ENCODE results near the gene EXTL1. TPM values are rescaled to one million over a fixed set of nuclear protein-coding genes. Genes with fewer than 3 reads are reported as not detected.

The EXTL1 gene
- total RNA-seq, 2 experiments from 2014 or later: not detected

GRCh38 chr1:26060832-26061574 is 39.4 kb downstream of the EXTL1 start:
- DNase-seq (no peak), ATAC-seq (no peak)
- Mint-ChIP-seq H3K9me3 (ENCODE audit: low read depth) (no peaks in the 10 kb centered on the region), H3K27me3 (peaks cover 45% of the 10 kb centered on the region), H3K27ac (no peak overlapping the region), H3K36me3 (no peaks in the 10 kb centered on the region), H3K4me1 (no peaks in the 10 kb centered on the region), H3K4me3 (no peak overlapping the region)
- CTCF ChIA-PET: interaction anchor here (1.1 kb wide), 1 partner anchor 50 kb away, joined by 3 read pairs; no protein-coding TSS in a partner anchor

DNA sequence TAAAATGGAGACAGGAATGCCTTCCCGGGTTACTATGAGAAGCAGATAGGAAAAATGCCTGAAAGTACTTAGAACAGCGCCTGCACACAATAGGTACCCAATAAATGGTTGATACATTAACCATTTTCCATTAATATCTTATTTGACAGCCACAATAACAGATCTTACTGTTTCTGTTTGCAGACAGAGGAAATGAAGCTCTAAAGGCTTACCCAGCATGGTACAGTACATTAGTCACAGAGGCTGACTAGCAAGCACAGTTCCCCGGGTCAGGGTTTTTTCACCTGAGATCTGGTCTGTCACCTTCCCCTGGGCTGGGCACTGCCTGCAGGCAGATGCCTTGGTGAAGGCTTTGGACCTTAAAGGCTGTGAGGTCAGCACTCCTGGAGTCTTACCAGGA is 43.0 kb downstream of the EXTL1 start:
- no peak for DNase-seq
- Mint-ChIP-seq H3K27ac (no peak overlapping the region), H3K4me1 (no peaks in the 10 kb centered on the region), H3K9me3 (ENCODE audit: low read depth) (no peaks in the 10 kb centered on the region), H3K36me3 (no peaks in the 10 kb centered on the region), H3K27me3 (peaks cover 43% of the 10 kb centered on the region), H3K4me3 (no peak overlapping the region)
- ATAC-seq: no peak
- CTCF ChIA-PET: interaction anchor here (0.8 kb wide), 1 partner anchor 81 kb away, joined by 4 read pairs; no protein-coding TSS in a partner anchor

DNA sequence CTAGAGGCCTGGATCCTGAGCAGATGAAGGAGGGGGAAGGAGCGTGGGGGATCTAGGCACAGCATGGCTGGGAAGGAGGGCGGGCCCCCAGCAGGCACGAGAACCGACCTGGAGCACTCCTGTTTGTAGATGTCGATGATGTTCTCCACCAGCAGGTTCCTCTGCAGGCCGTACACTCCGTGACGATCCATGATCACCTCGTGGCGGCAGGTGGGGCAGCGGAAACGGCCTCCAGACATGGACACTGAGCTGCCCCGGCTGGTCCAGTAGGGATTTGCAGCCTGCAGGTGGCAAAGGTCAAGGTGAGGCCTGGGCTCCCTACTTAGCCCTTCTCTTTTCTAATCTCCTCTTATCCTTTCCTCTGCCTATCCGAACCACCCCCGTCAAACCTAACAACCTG is 44.6 kb downstream of the EXTL1 start:
- H3K4me3 Mint-ChIP-seq: no peak overlapping the region
- no peak overlapping the region for H3K27ac Mint-ChIP-seq
- no peaks in the 10 kb centered on the region for H3K9me3 Mint-ChIP-seq (ENCODE audit: low read depth)
- ATAC-seq (no peak), DNase-seq (no peak)
- CTCF ChIA-PET: interaction anchor here (1.2 to 2.1 kb wide), 2 partner anchors 79 to 168 kb away, joined by 3 to 7 read pairs; partner anchors contain the start of gene CEP85
- peaks cover 43% of the 10 kb centered on the region for H3K27me3 Mint-ChIP-seq
- H3K4me1 Mint-ChIP-seq: no peaks in the 10 kb centered on the region
- no peaks in the 10 kb centered on the region for H3K36me3 Mint-ChIP-seq

GRCh38 chr1:26066857-26067256 is 45.3 kb downstream of the EXTL1 start:
- Mint-ChIP-seq H3K4me1 (no peaks in the 10 kb centered on the region), H3K27ac (no peak overlapping the region), H3K27me3 (peaks cover 44% of the 10 kb centered on the region), H3K36me3 (no peaks in the 10 kb centered on the region), H3K9me3 (ENCODE audit: low read depth) (no peaks in the 10 kb centered on the region), H3K4me3 (no peak overlapping the region)
- DNase-seq: no peak
- ATAC-seq: no peak
- CTCF ChIA-PET: interaction anchor here (0.6 to 2.1 kb wide), 2 partner anchors 20 to 79 kb away, joined by 4 to 7 read pairs; no protein-coding TSS in a partner anchor

- Mint-ChIP-seq H3K27me3 (peaks cover 47% of the 10 kb centered on the region), H3K4me3 (no peak within 1 kb of the TSS), H3K9me3 (ENCODE audit: low read depth) (no peaks in the 10 kb centered on the region), H3K36me3 (no peaks in the 10 kb centered on the region), H3K27ac (no peak within 1 kb of the TSS), H3K4me1 (no peaks in the 10 kb centered on the region)
- CTCF ChIA-PET: interaction anchor here (0.6 to 2.1 kb wide), 2 partner anchors 20 to 78 kb away, joined by 4 to 7 read pairs; no protein-coding TSS in a partner anchor
- DNase-seq: no peak
- no peak for ATAC-seq
Measured at GRCh38 chr1:26067432-26067911, 45.9 kb downstream of the EXTL1 start, which contains the start of gene TRIM63. TSS of gene TRIM63 (minus strand) at chr1:26067630. CDS start at chr1:26067494, 136 bp downstream.

- DNase-seq (no peak), ATAC-seq (no peak)
- Mint-ChIP-seq H3K4me1 (no peaks in the 10 kb centered on the region), H3K9me3 (ENCODE audit: low read depth) (no peaks in the 10 kb centered on the region), H3K27me3 (peaks cover 50% of the 10 kb centered on the region), H3K36me3 (no peaks in the 10 kb centered on the region), H3K27ac (no peak overlapping the region), H3K4me3 (no peak overlapping the region)
- CTCF ChIA-PET: no interaction called here
Measured at GRCh38 chr1:26069941-26070295, 48.3 kb downstream of the EXTL1 start.

GRCh38 chr1:26070296-26070962 is 48.9 kb downstream of the EXTL1 start:
- no peaks in the 10 kb centered on the region for H3K9me3 Mint-ChIP-seq (ENCODE audit: low read depth)
- H3K36me3 Mint-ChIP-seq: no peaks in the 10 kb centered on the region
- no peak overlapping the region for H3K27ac Mint-ChIP-seq
- H3K4me3 Mint-ChIP-seq: no peak overlapping the region
- no peaks in the 10 kb centered on the region for H3K4me1 Mint-ChIP-seq
- no peak for ATAC-seq
- H3K27me3 Mint-ChIP-seq: peaks cover 52% of the 10 kb centered on the region
- no peak for DNase-seq
- CTCF ChIA-PET: no interaction called here

GRCh38 chr1:26070963-26071342 is 49.4 kb downstream of the EXTL1 start:
- peaks cover 49% of the 10 kb centered on the region for H3K27me3 Mint-ChIP-seq
- no peak for ATAC-seq
- no peak for DNase-seq
- H3K4me3 Mint-ChIP-seq: no peak overlapping the region
- no peak overlapping the region for H3K27ac Mint-ChIP-seq
- H3K36me3 Mint-ChIP-seq: no peaks in the 10 kb centered on the region
- peaks cover 4% of the 10 kb centered on the region for H3K4me1 Mint-ChIP-seq
- H3K9me3 Mint-ChIP-seq (ENCODE audit: low read depth): no peaks in the 10 kb centered on the region
- CTCF ChIA-PET: no interaction called here

DNA sequence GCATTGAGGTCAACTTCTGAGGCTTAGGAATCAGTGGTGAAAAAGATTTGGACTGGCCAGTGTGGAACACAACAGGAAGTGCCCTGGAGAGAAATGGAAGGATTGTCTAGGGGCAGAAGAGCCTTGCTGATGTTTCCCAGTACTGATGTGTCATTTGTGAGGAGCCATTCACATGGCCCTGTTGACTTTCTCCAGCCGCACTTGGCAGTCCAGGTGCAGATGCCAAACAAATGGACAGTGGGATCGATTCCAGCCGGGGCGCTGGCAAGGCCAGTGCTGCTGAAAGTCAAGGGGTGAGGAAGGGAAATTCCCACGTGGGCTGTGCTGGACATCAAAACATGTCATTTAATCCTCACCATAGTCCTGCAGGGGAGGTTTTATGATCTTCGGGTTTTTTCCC is 50.7 kb downstream of the EXTL1 start:
- ATAC-seq: no peak
- Mint-ChIP-seq H3K27me3 (peaks cover 57% of the 10 kb centered on the region), H3K4me1 (peaks cover 4% of the 10 kb centered on the region), H3K27ac (no peak overlapping the region), H3K36me3 (no peaks in the 10 kb centered on the region), H3K9me3 (ENCODE audit: low read depth) (no peaks in the 10 kb centered on the region), H3K4me3 (no peak overlapping the region)
- DNase-seq: no peak
- CTCF ChIA-PET: no interaction called here

GRCh38 chr1:26075421-26076144 is 54.0 kb downstream of the EXTL1 start:
- H3K4me1 Mint-ChIP-seq: peaks cover 4% of the 10 kb centered on the region
- ATAC-seq (no peak), DNase-seq (no peak)
- no peak overlapping the region for H3K4me3 Mint-ChIP-seq
- no peak overlapping the region for H3K27ac Mint-ChIP-seq
- no peaks in the 10 kb centered on the region for H3K9me3 Mint-ChIP-seq (ENCODE audit: low read depth)
- peaks cover 57% of the 10 kb centered on the region for H3K27me3 Mint-ChIP-seq
- CTCF ChIA-PET: no interaction called here
- no peaks in the 10 kb centered on the region for H3K36me3 Mint-ChIP-seq

DNA sequence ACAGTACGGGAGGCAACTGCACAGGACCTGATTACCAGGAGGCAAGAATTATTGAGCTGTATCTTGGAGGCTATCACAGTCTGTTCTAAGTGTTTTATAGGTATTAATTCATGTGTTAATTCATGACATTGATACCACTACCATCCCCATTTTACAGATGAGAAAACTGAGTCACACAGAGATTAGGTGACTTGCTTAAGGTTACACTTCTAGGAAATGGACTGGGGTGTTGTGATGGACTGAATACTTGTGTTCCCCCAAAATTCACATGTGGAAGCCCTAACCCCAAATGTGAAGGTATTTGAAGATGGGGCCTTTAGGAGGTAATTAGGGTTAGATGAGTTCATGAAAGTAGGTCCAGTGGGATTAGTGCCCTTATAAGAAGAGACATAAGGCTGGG is 55.9 kb downstream of the EXTL1 start:
- no peak overlapping the region for H3K4me3 Mint-ChIP-seq
- ATAC-seq (no peak), DNase-seq (no peak)
- no peaks in the 10 kb centered on the region for H3K36me3 Mint-ChIP-seq
- H3K4me1 Mint-ChIP-seq: peaks cover 4% of the 10 kb centered on the region
- CTCF ChIA-PET: interaction anchor here (0.9 to 1.2 kb wide), 2 partner anchors 64 to 339 kb away, joined by 3 to 4 read pairs; no protein-coding TSS in a partner anchor
- H3K27me3 Mint-ChIP-seq: peaks cover 46% of the 10 kb centered on the region
- H3K27ac Mint-ChIP-seq: no peak overlapping the region
- H3K9me3 Mint-ChIP-seq (ENCODE audit: low read depth): no peaks in the 10 kb centered on the region

GRCh38 chr1:26078286-26079177 is 57.0 kb downstream of the EXTL1 start:
- Mint-ChIP-seq H3K27ac (no peak overlapping the region), H3K9me3 (ENCODE audit: low read depth) (no peaks in the 10 kb centered on the region)
- CTCF ChIA-PET: interaction anchor here (0.7 to 1.6 kb wide), 3 partner anchors 21 to 67 kb away, joined by 3 to 4 read pairs (median 4); no protein-coding TSS in a partner anchor

More at GRCh38 chr1:26078286-26079177, 57.0 kb downstream of the EXTL1 start:
- Mint-ChIP-seq H3K27me3 (peaks cover 43% of the 10 kb centered on the region), H3K36me3 (no peaks in the 10 kb centered on the region), H3K4me3 (no peak overlapping the region), H3K4me1 (peaks cover 4% of the 10 kb centered on the region)
- DNase-seq: no peak
- ATAC-seq: no peak

All from activated CD8-positive, alpha-beta memory T cell treated with anti-CD3 and anti-CD28 coated beads, Interleukin-2, amount 10 ng/mL, durations not matched to agents 7 days and 5 days (primary cell).